HCEC 1CT (cell line): ENCODE results near the gene DPYSL4.

ENCODE experiments used
- DNase-seq: peaks from one replicate; pipeline ENCODE4 v3.0.0-alpha.2; 2017

The DPYSL4 gene

GRCh38 chr10:132179551-132180392, 7.0 kb upstream of the DPYSL4 start:
- no peak for DNase-seq

- DNase-seq: no peak
These were observed 6.0 kb upstream of the DPYSL4 start for GRCh38 chr10:132180736-132181135.

- DNase-seq: no peak
These were observed 4.9 kb upstream of the DPYSL4 start for GRCh38 chr10:132181691-132182425.

- no peak for DNase-seq
These were observed 4.2 kb upstream of the DPYSL4 start for GRCh38 chr10:132182591-132182990.

- no peak for DNase-seq
These were observed 3.7 kb upstream of the DPYSL4 start for GRCh38 chr10:132183046-132183445.

GRCh38 chr10:132184816-132185593, 1.7 kb upstream of the DPYSL4 start:
- DNase-seq: no peak

- no peak for DNase-seq
These were observed 904 bp upstream of the DPYSL4 start for GRCh38 chr10:132185601-132186487.

- DNase-seq: no peak
These were observed 836 bp downstream of the DPYSL4 start for GRCh38 chr10:132187430-132188138.

- DNase-seq: no peak
These were observed 1.6 kb downstream of the DPYSL4 start for GRCh38 chr10:132188331-132188730.

GRCh38 chr10:132189016-132189415, 2.3 kb downstream of the DPYSL4 start:
- DNase-seq: no peak

GRCh38 chr10:132189810-132190422, 3.2 kb downstream of the DPYSL4 start:
- no peak for DNase-seq

GRCh38 chr10:132192076-132192975, 5.6 kb downstream of the DPYSL4 start:
- no peak for DNase-seq

GRCh38 chr10:132192991-132193665, 6.4 kb downstream of the DPYSL4 start:
- no peak for DNase-seq

- no peak for DNase-seq
These were observed 7.3 kb downstream of the DPYSL4 start for GRCh38 chr10:132193907-132194552.

- DNase-seq: no peak
These were observed 8.0 kb downstream of the DPYSL4 start for GRCh38 chr10:132194726-132195125.

- DNase-seq: no peak
These were observed 8.8 kb downstream of the DPYSL4 start for GRCh38 chr10:132195366-132196075.

GRCh38 chr10:132196178-132197113, 9.7 kb downstream of the DPYSL4 start:
- DNase-seq: no peak
